Naive thymus-derived CD8-positive, alpha-beta T cell (primary cell): ENCODE data around the gene KLF16. TPM values are rescaled to one million over a fixed set of nuclear protein-coding genes. Genes with fewer than 3 reads are reported as not detected.

Experiments used
- ATAC-seq, 2 donors: fragments of 150-1000 bp; cut with Tn5 transposase in 1 of 2; sonication (Bioruptor Pico), chemical (Tn5 transposase) in 1 of 2; 1 replicate in 1 of 2; 2 replicates in 1 of 2; pipeline ENCODE4 v1.10.0; 2021; ENCODE audit warnings: mild to moderate bottlenecking in 2 of 2, moderate library complexity in 2 of 2
- POLR2A ChIA-PET: fragments of 350-600 bp; sonication (Branson Sonifier 250); formaldehyde crosslinking; loops from one replicate; lab custom pipeline; 2021; ENCODE audit warnings: antibody characterized with exemption; lab: Charles Lee
- DNase-seq, 10 donors: peaks; one replicate each; pipeline versions ENCODE4 v3.0.0 to v3.0.0-alpha.2; 2020 to 2022
- H3K27ac Mint-ChIP-seq, 10 donors: one replicate each; pipeline ENCODE4 v1.8.0; 2020 to 2022; ENCODE audit warnings: mild to moderate bottlenecking in 10 of 10, mixed read lengths in 10 of 10, moderate library complexity in 4 of 10, inconsistent platforms in 1 of 10
- H3K27me3 Mint-ChIP-seq, 5 donors: one replicate each; pipeline ENCODE4 v1.8.0; 2021 to 2022; ENCODE audit warnings: mixed read lengths in 5 of 5
- H3K36me3 Mint-ChIP-seq, 3 donors: one replicate each; pipeline ENCODE4 v1.8.0; 2020 to 2022; ENCODE audit warnings: mixed read lengths in 3 of 3, mild to moderate bottlenecking in 2 of 3, inconsistent platforms in 1 of 3
- H3K4me1 Mint-ChIP-seq, 4 donors: one replicate each; pipeline ENCODE4 v1.8.0; 2021 to 2022; ENCODE audit warnings: mixed read lengths in 4 of 4
- H3K4me3 Mint-ChIP-seq, 10 donors: one replicate each; pipeline ENCODE4 v1.8.0; 2020 to 2022; ENCODE audit warnings: mild to moderate bottlenecking in 10 of 10, mixed read lengths in 10 of 10, moderate library complexity in 6 of 10, inconsistent platforms in 1 of 10
- H3K9me3 Mint-ChIP-seq, 9 donors: one replicate each; pipeline ENCODE4 v1.8.0; 2020 to 2022; ENCODE audit warnings: mixed read lengths in 9 of 9, mild to moderate bottlenecking in 3 of 9, inconsistent platforms in 1 of 9, moderate library complexity in 1 of 9
- polyA plus RNA-seq, 3 donors: library from polyadenylated mRNA; unstranded; fragments of 300-500 nt; fragmentation: Illumina TruSeq; gene quantifications; one replicate each; pipeline ENCODE4 v1.2.3, GENCODE V29; 2021
- total RNA-seq, 8 experiments: library from RNA in 2 of 8; stranded (reverse) in 2 of 8; gene quantifications; one replicate each; pipeline ENCODE4 v1.2.3 and lab custom pipeline; 2021 to 2026

KLF16 gene
- total and polyA plus RNA-seq, 5 experiments from 2014 or later = 0.23 to 19.9 (median 0.84) TPM

DNA sequence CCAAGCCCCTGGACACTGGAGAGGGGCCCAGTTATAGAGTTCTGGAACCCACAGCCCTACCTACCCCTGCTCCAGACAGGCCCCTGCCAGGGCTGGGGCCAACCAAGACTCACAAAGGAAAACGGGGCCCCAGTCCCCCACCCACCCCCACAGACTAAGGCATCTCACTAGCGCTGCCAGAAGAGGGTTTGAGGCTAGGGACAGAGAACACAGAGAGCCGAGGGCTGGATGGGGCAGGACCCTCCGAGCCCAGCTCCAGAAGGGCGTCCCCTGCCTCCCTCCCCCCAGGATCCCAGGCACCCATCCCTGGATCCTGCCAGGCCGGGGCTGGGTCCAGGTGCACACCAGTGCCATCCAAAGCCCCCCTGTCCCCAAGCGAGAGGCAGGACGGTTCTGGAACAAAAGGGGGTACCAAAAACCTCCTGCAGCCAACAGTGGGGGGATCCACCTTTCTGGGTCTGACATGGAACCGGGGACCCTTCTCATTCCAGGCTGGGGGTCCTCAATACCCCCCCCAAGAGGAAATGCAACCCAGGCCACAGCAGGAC is 10.7 kb downstream of the KLF16 start:
- Mint-ChIP-seq H3K4me3 (peak overlapping the region in 8 of 10 donors; percentile 56 to 89 (median 70)), H3K4me1 (peaks cover 18 to 60% (median 53%) of the 10 kb centered on the region in 4 donors), H3K27me3 (no peaks in the 10 kb centered on the region), H3K9me3 (no peaks in the 10 kb centered on the region), H3K36me3 (no peaks in the 10 kb centered on the region), H3K27ac (peak overlapping the region; percentile 86 to 97 (median 94))
- DNase-seq (no peak), ATAC-seq (no peak)
- POLR2A ChIA-PET = interaction anchor here (0.7 to 1.5 kb wide), 8 partner anchors 12 to 584 kb away, joined by 3 to 6 read pairs (median 4); partner anchors contain the start of gene ABHD17A

DNA sequence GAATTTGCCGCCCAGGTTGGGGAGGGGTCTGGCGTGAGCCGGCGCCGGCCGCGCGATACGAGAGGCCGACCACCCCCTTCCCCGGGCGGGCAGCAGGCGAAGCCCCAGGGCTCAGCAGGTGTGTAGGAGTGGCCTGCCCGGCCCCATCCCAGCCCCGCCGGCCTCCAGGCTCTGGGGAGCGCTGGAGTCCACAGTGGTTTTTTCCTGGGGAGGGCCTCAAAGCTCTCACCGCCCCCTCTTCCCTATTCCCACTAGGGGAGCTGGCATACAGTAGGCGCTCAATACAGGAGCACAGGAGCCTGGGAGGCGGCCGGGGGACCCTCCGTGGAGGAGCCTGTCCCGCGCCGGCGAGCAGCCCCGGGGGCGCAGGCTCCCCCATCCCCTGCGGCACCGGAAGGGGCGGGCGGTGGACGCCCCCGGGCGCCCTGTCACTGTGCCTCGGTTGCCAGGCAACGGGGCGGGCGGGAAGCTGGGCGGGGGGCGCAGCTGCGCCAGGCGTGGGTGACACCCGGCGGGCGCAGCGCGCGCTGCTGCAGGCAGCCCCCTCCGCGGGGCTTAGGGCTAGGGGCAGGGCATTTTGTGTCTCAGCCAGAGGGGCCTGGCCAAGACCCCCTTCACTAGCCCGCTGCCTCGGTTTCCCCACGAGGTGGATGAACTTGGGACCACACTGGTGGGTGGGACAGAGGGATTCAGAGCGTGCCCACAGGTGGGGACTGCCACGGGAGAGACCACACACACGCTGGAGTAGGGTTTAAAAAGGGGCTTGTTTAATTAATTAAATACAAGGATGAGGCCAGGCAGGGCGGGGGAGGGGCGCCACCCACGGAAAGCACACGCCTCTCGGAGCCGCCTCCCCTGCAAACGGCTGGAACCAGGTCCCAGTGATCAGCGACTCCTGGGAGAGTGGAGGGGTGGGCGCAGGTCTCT is 11.5 kb downstream of the KLF16 start:
- peak overlapping the region; percentile 13 to 97 (median 94) for H3K27ac Mint-ChIP-seq
- no peaks in the 10 kb centered on the region for H3K9me3 Mint-ChIP-seq
- DNase-seq (peak; percentile 63 to 94 (median 85)), ATAC-seq (peak; percentile 24 to 44)
- H3K4me3 Mint-ChIP-seq = peak overlapping the region; percentile 53 to 81 (median 73)
- H3K4me1 Mint-ChIP-seq = peaks cover 20 to 63% (median 59%) of the 10 kb centered on the region in 4 donors
- H3K36me3 Mint-ChIP-seq = no peaks in the 10 kb centered on the region
- no peaks in the 10 kb centered on the region for H3K27me3 Mint-ChIP-seq
- POLR2A ChIA-PET = interaction anchor here (0.7 to 1.5 kb wide), 5 partner anchors 9 to 582 kb away, joined by 3 to 6 read pairs (median 3); no protein-coding TSS in a partner anchor

DNA sequence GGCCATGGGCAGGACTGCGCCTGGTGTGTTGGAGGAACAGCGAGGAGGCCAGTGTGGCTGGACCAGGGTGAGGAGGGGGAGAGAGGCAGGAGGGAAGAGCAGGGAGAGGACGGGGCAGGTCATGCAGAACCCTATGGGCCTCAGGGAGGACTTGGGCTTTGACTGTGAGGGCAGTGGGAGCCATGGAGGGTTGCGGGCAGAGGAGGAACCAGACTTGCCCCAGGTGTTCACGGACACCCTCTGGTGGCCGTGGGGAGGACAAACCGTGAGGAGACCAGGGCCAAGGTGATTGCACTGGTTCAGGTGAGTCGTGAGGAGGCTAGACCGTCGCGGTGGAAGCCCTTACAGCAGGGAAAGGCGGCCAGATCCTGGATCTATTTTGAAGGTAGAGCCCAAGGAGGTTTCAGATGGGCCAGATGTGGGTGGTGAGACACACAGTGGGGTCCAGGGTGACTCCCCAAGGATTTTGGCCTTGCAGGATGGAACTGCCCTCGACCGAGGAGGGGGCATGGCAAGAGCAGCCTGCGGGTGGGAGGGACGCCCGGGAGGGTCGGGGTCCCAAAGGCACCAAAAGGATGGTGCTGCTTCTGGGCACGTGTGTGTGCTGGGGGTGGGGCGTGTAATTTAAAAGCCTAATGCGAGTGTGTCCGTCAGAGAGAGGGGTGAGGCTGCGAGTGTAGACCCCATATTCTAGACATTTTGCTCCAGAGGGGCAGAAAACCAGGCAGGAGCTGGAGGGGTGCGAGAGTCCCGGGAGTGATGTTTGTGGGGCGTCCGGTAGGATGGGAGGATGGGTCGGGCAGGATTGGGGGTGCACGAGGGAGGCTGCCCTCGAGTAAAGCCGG is 12.3 kb downstream of the KLF16 start:
- H3K36me3 Mint-ChIP-seq = peaks cover 0 to 2% (median 0%) of the 10 kb centered on the region in 3 donors
- no peaks in the 10 kb centered on the region for H3K27me3 Mint-ChIP-seq
- peak overlapping the region; percentile 53 to 87 (median 74) for H3K4me3 Mint-ChIP-seq
- H3K27ac Mint-ChIP-seq = peak overlapping the region; percentile 83 to 96 (median 93)
- no peaks in the 10 kb centered on the region for H3K9me3 Mint-ChIP-seq
- no peak for ATAC-seq
- DNase-seq = peak in 1 of 10 donors; percentile 20
- H3K4me1 Mint-ChIP-seq = peaks cover 21 to 67% (median 63%) of the 10 kb centered on the region in 4 donors
- POLR2A ChIA-PET = interaction anchor here (0.7 to 1.5 kb wide), 4 partner anchors 10 to 438 kb away, joined by 3 to 6 read pairs (median 4); no protein-coding TSS in a partner anchor

DNA sequence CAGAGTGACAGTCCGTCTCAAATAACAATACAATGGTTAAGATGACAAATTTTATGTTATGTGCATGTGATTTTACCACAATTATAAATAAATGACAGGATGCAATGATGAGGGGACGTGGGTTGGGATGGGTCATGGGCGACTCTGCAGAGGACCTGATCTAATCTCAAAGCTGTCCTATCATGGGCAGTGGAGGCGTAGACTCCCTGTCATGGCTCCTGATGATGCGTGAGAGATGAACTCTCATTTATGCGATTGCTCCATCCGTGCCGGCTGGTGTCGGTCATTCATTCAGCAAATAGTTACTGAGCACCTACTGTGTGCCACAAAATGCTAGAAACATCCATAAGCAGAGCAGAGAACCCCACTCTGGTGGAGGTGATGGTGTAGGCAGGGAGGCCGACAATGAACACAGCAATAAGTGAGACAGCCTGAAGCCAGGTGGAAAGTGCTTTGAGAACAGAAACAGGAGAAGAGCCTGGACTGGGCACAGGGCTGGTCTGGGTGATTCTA is 13.4 kb downstream of the KLF16 start:
- Mint-ChIP-seq H3K36me3 (peaks cover 0 to 6% (median 0%) of the 10 kb centered on the region in 3 donors), H3K4me1 (peaks cover 25 to 65% (median 61%) of the 10 kb centered on the region in 4 donors), H3K27ac (peak overlapping the region; percentile 70 to 96 (median 91)), H3K27me3 (no peaks in the 10 kb centered on the region), H3K4me3 (peak overlapping the region; percentile 2 to 87 (median 58)), H3K9me3 (no peaks in the 10 kb centered on the region)
- no peak for ATAC-seq
- POLR2A ChIA-PET = interaction anchor here (0.6 to 1.4 kb wide), 3 partner anchors 15 to 56 kb away, joined by 3 read pairs; no protein-coding TSS in a partner anchor
- no peak for DNase-seq

DNA sequence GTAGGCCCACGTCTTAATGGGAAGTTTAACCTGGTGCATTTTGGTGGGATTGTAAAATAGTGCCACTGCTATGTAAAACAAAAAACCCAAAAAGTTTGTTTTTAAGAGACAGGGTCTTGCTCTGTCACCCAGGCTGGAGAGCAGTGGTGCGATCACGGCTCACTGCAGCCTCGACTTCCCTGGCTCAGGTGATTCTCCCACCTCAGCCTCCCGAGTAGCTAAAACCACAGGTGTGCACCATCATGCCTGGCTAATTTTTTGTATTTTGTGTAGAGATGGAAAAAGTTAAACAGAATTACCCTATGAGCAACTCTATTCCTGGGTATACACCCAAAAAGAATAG is 14.3 kb downstream of the KLF16 start:
- H3K36me3 Mint-ChIP-seq = peaks cover 0 to 6% (median 0%) of the 10 kb centered on the region in 3 donors
- no peaks in the 10 kb centered on the region for H3K9me3 Mint-ChIP-seq
- H3K27ac Mint-ChIP-seq = peak overlapping the region; percentile 88 to 96 (median 93)
- H3K4me1 Mint-ChIP-seq = peaks cover 25 to 67% (median 64%) of the 10 kb centered on the region in 4 donors
- POLR2A ChIA-PET = interaction anchor here (0.6 to 1.4 kb wide), 7 partner anchors 9 to 580 kb away, joined by 3 to 8 read pairs (median 3); partner anchors contain the start of gene CIRBP
- peak overlapping the region in 5 of 10 donors; percentile 73 to 82 (median 76) for H3K4me3 Mint-ChIP-seq
- DNase-seq = no peak
- no peaks in the 10 kb centered on the region for H3K27me3 Mint-ChIP-seq
- ATAC-seq = no peak

DNA sequence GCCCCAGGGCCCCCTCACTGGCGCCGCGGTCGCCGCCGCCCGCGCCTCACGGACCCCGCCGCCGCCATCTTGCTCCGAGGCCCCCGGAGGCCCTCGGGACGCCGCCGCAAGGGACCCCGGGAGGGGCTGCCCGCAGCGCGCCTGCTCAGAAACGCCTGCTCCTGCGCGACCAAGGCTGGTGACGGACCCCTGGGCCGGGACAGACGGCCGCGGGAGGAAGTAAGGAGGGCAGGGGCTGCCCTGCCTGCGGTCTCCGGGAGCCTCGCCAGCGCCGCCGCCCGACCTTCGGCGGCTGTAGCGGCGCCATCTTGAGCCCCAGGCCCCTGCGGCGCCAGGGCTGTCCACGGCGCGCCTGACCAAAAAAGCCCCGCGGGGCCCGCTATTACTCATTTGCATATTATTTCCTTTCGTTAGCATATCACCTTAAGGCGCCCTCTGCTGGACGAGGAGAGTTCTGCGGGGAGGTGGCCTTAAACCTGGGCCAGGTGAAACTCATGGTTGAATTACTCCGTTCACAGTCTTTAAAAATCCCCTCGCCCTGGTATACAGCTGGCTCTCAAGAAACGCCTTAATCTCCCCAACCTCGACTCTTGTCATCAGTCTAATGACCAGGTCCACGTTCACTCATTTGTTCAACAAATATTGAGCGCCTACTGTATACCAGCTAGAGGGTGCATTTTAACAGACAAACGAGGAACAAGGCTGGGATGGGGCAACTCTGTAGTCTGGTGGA is 14.8 kb downstream of the KLF16 start, which contains the start of gene REXO1:
Gene REXO1 (minus strand): TSS at position 85 of the 733 bp plus-strand sequence. CDS start 125 bp downstream, outside the sequence.
- Mint-ChIP-seq H3K4me1 (peaks cover 26 to 71% (median 67%) of the 10 kb centered on the region in 4 donors), H3K36me3 (peaks cover 0 to 6% (median 0%) of the 10 kb centered on the region in 3 donors), H3K27ac (peak within 1 kb of the TSS; percentile 88 to 96 (median 94)), H3K4me3 (peak within 1 kb of the TSS; percentile 79 to 92 (median 88)), H3K9me3 (no peaks in the 10 kb centered on the region), H3K27me3 (no peaks in the 10 kb centered on the region)
- POLR2A ChIA-PET = interaction anchor here (0.5 to 1.4 kb wide), 8 partner anchors 9 to 579 kb away, joined by 3 to 8 read pairs (median 3); partner anchors contain the start of gene CIRBP
- ATAC-seq = peak; percentile 66 to 74
- peak; percentile 94 to 100 (median 98) for DNase-seq

DNA sequence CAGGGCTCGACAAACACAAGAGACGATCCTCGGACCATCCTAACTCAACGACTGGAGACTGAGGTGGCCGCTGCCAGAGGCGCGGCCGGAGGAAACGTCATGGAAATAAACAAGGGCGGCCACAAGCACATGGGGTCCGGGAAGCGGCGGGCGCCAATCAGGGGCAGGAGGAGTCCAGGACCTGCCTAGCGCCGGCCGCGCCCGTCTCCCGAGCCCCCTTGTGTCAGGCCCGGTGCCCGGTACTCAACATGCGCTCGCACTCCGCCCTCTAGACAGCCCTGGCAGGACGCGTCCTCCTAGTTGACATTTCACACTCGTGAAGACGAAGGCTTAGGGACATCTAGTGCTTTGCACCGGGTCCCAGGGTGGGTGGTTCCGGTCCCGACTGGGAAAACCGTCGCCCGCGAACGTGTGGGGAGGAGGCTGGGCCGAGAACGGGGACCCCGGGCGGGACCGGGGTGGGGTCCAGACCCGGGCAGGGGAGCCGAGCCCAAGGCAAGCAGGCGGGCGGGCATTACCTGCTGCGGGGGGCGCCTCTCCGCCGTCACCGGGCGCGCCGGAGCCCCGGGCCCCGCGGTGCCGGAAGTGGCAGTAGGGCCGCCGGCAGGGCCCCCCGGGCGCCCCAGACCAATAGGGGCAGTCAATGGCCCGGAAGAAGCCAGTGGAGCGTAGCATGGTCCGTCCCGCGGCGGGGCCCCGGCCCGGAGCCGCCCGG is 15.5 kb downstream of the KLF16 start:
- peaks cover 0 to 6% (median 0%) of the 10 kb centered on the region in 3 donors for H3K36me3 Mint-ChIP-seq
- no peaks in the 10 kb centered on the region for H3K27me3 Mint-ChIP-seq
- peak in 1 of 10 donors; percentile 23 for DNase-seq
- POLR2A ChIA-PET = interaction anchor here (0.8 kb wide), 1 partner anchor 15 kb away, joined by 3 read pairs; no protein-coding TSS in a partner anchor
- peak overlapping the region; percentile 79 to 92 (median 88) for H3K4me3 Mint-ChIP-seq
- H3K9me3 Mint-ChIP-seq = no peaks in the 10 kb centered on the region
- H3K4me1 Mint-ChIP-seq = peaks cover 24 to 66% (median 64%) of the 10 kb centered on the region in 4 donors
- H3K27ac Mint-ChIP-seq = peak overlapping the region; percentile 88 to 96 (median 94)
- peak in 1 of 2 donors; percentile 3 for ATAC-seq

DNA sequence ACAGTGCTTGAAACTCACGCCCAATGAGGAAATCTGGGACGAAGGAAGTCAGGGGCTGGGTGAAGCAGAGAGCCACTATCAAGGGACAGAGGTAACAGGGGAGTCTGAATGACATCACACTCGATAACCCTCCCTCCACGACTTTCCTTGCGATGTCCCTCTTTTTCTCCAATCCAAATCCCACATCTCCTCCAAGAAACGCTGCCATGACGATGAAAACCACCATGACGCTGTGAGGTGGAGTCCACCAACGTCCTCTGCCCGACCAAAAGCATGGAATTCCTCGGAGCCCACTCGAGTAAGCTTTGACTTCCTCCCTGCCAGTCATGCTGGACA is 16.1 kb downstream of the KLF16 start:
- H3K4me1 Mint-ChIP-seq = peaks cover 26 to 70% (median 67%) of the 10 kb centered on the region in 4 donors
- ATAC-seq = no peak
- POLR2A ChIA-PET = interaction anchor here (0.8 to 1.4 kb wide), 2 partner anchors 7 to 15 kb away, joined by 3 read pairs; no protein-coding TSS in a partner anchor

DNA sequence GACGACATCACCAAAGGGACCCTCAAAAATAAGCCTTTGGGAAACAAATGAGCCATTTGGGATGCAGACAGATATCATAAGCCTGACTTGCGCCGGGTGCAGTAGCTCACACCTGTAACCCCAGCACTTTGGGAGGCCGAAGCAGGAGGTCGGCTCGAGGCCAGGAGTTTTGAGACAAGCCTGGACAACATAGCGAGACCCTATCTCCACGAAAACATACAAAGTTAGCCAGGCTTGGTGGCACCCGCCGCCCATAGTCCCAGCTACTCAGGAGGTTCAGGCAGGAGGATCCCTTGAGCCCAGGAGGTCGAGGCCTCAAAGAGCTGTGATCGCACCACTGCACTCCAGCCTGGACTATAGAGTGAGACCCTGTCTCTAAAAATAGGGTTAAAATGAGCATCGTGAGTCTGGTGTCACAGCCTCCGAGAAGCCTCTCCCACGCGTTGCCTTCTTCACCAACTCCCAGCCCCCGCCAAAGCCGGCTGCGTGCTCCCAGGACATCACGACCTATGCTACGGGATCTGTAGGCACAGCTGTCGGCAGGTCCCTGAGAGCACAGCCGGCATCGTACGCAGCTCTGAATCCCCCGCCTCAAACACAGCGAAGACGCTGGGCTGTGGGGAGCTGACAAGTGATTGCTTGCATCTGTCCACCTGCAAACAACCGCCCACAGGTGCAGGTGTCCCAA is 16.7 kb downstream of the KLF16 start:
- POLR2A ChIA-PET = interaction anchor here (0.6 to 1.4 kb wide), 3 partner anchors 8 to 913 kb away, joined by 3 read pairs; no protein-coding TSS in a partner anchor
- H3K36me3 Mint-ChIP-seq = peaks cover 0 to 8% (median 0%) of the 10 kb centered on the region in 3 donors
- H3K4me1 Mint-ChIP-seq = peaks cover 29 to 74% (median 70%) of the 10 kb centered on the region in 4 donors
- peak overlapping the region; percentile 81 to 96 (median 92) for H3K27ac Mint-ChIP-seq
- no peaks in the 10 kb centered on the region for H3K27me3 Mint-ChIP-seq
- DNase-seq = no peak
- peak overlapping the region; percentile 79 to 92 (median 88) for H3K4me3 Mint-ChIP-seq
- no peaks in the 10 kb centered on the region for H3K9me3 Mint-ChIP-seq
- no peak for ATAC-seq

More for the DNA sequence above, 16.1 kb downstream of the KLF16 start:
- H3K36me3 Mint-ChIP-seq = peaks cover 0 to 6% (median 0%) of the 10 kb centered on the region in 3 donors
- no peak for DNase-seq
- peak overlapping the region; percentile 79 to 92 (median 88) for H3K4me3 Mint-ChIP-seq
- H3K27ac Mint-ChIP-seq = peak overlapping the region; percentile 82 to 96 (median 94)
- H3K27me3 Mint-ChIP-seq = no peaks in the 10 kb centered on the region
- no peaks in the 10 kb centered on the region for H3K9me3 Mint-ChIP-seq
